ENCODE data around the gene PSMC3IP. TPM values are rescaled to one million over a fixed set of nuclear protein-coding genes. Genes with fewer than 3 reads are reported as not detected.

Gene PSMC3IP
- total RNA-seq, 1 experiment from 2014 or later: 25.2 TPM

- Mint-ChIP-seq H3K4me3 (ENCODE audit: unreplicated experiment) (peak overlapping the region; percentile 77), H3K9me3 (ENCODE audit: unreplicated experiment) (no peaks in the 10 kb centered on the region), H3K27ac (ENCODE audit: unreplicated experiment) (peak overlapping the region; percentile 93), H3K4me1 (ENCODE audit: low read depth, unreplicated experiment) (peaks cover 21% of the 10 kb centered on the region), H3K27me3 (ENCODE audit: insufficient read depth, unreplicated experiment) (no peaks in the 10 kb centered on the region), H3K36me3 (ENCODE audit: insufficient read depth, unreplicated experiment) (peaks cover 72% of the 10 kb centered on the region)
- Histone ChIP-seq H3K4me1 (peaks cover 13% of the 10 kb centered on the region), H3K4me3 (ENCODE audit: low read depth, low read length) (peak overlapping the region; percentile 78), H3K36me3 (ENCODE audit: control insufficient read depth, insufficient read depth, low read length) (peaks cover 4% of the 10 kb centered on the region; the same call in 1 of the 2 replicates), H3K27me3 (replicated peaks; ENCODE audit: control insufficient read depth, insufficient read depth, low read length) (no peaks in the 10 kb centered on the region), H3K9me3 (no peaks in the 10 kb centered on the region)
- intact Hi-C loops (cut with micrococcal nuclease; ENCODE audit: unreplicated experiment): no loop called here
- POLR2A ChIA-PET: interaction anchor here (0.6 kb wide), 1 partner anchor 27 kb away, joined by 3 read pairs; the partner anchor contains the start of gene NAGLU
- BruUV-seq (replicated peaks): no TSS peak
- CTCF ChIA-PET: no interaction called here
- no peak for DNase-seq
- TF ChIP-seq, protein P1, sequence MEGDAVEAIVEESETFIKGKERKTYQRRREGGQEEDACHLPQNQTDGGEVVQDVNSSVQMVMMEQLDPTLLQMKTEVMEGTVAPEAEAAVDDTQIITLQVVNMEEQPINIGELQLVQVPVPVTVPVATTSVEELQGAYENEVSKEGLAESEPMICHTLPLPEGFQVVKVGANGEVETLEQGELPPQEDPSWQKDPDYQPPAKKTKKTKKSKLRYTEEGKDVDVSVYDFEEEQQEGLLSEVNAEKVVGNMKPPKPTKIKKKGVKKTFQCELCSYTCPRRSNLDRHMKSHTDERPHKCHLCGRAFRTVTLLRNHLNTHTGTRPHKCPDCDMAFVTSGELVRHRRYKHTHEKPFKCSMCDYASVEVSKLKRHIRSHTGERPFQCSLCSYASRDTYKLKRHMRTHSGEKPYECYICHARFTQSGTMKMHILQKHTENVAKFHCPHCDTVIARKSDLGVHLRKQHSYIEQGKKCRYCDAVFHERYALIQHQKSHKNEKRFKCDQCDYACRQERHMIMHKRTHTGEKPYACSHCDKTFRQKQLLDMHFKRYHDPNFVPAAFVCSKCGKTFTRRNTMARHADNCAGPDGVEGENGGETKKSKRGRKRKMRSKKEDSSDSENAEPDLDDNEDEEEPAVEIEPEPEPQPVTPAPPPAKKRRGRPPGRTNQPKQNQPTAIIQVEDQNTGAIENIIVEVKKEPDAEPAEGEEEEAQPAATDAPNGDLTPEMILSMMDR (IDR thresholded peaks at IDR 0.05; ENCODE audit: insufficient read depth in 1 of 2, low read depth in 1 of 2, low read length in 1 of 2, severe bottlenecking in 1 of 2, unreplicated experiment in 1 of 2): no peak
Measured at GRCh38 chr17:42563143-42563509, 14.4 kb downstream of the PSMC3IP start.

DNA sequence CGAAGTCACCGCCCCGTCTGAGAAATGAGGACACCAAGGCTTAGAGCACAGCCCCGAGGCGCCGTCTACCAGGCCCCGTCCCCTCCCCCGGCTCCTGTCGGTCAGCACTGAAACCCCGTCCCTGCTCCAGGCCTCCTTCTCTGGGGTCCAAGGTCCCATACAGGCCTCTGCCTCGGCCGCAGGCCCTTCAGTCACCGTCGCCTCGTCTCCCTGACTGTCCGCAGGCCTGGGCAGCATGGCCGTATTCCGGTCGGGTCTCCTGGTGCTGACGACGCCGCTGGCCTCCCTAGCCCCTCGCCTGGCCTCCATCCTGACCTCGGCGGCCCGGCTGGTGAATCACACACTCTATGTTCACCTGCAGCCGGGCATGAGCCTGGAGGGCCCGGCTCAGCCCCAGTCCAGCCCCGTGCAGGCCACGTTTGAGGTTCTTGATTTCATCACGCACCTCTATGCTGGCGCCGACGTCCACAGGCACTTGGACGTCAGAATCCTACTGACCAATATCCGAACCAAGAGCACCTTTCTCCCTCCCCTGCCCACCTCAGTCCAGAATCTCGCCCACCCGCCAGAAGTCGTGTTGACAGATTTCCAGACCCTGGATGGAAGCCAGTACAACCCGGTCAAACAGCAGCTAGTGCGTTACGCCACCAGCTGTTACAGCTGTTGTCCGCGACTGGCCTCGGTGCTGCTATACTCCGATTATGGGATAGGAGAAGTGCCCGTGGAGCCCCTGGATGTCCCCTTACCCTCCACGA lies 15.0 kb downstream of the PSMC3IP start:
- H3K27me3 Mint-ChIP-seq (ENCODE audit: insufficient read depth, unreplicated experiment): no peaks in the 10 kb centered on the region
- H3K9me3 ChIP-seq: no peaks in the 10 kb centered on the region
- peak; percentile 62 to 71 for DNase-seq
- peaks cover 13% of the 10 kb centered on the region for H3K4me1 ChIP-seq
- no peaks in the 10 kb centered on the region for H3K27me3 ChIP-seq (replicated peaks; ENCODE audit: control insufficient read depth, insufficient read depth, low read length)
- H3K36me3 ChIP-seq (ENCODE audit: control insufficient read depth, insufficient read depth, low read length): peaks cover 4% of the 10 kb centered on the region; the same call in 1 of the 2 replicates
- H3K4me3 Mint-ChIP-seq (ENCODE audit: unreplicated experiment): peak overlapping the region; percentile 77
- BruUV-seq (replicated peaks): TSS peak; percentile 56
- intact Hi-C loops (cut with micrococcal nuclease; ENCODE audit: unreplicated experiment): loop anchor here (1.0 kb wide), 1 partner anchor 15 kb away; the partner anchor contains the start of gene PSMC3IP
- H3K4me1 Mint-ChIP-seq (ENCODE audit: low read depth, unreplicated experiment): peaks cover 16% of the 10 kb centered on the region
- ChIA-PET CTCF (no interaction called here), POLR2A (interaction anchor here (0.6 to 0.9 kb wide), 2 partner anchors 27 kb away, joined by 3 to 4 read pairs; partner anchors contain the start of gene NAGLU)
- H3K36me3 Mint-ChIP-seq (ENCODE audit: insufficient read depth, unreplicated experiment): peaks cover 68% of the 10 kb centered on the region
- TF ChIP-seq, protein P1 (IDR thresholded peaks at IDR 0.05; ENCODE audit: insufficient read depth in 1 of 2, low read depth in 1 of 2, low read length in 1 of 2, severe bottlenecking in 1 of 2, unreplicated experiment in 1 of 2): no peak
- peak overlapping the region; percentile 78 for H3K4me3 ChIP-seq (ENCODE audit: low read depth, low read length)
- H3K9me3 Mint-ChIP-seq (ENCODE audit: unreplicated experiment): no peaks in the 10 kb centered on the region
- peak overlapping the region; percentile 93 for H3K27ac Mint-ChIP-seq (ENCODE audit: unreplicated experiment)

GRCh38 chr17:42561897-42562387 lies 15.6 kb downstream of the PSMC3IP start, which contains the start of gene COASY:
Gene COASY (plus strand): TSS chr17:42562148. CDS start chr17:42562623, 475 bp downstream.
- peaks cover 62% of the 10 kb centered on the region for H3K36me3 Mint-ChIP-seq (ENCODE audit: insufficient read depth, unreplicated experiment)
- H3K4me3 Mint-ChIP-seq (ENCODE audit: unreplicated experiment): peak within 1 kb of the TSS; percentile 77
- H3K27ac Mint-ChIP-seq (ENCODE audit: unreplicated experiment): peak within 1 kb of the TSS; percentile 93
- ChIA-PET CTCF (no interaction called here), POLR2A (interaction anchor here (0.9 kb wide), 1 partner anchor 26 kb away, joined by 4 read pairs; the partner anchor contains the start of gene NAGLU)
- H3K4me1 ChIP-seq: peaks cover 13% of the 10 kb centered on the region
- no peaks in the 10 kb centered on the region for H3K27me3 Mint-ChIP-seq (ENCODE audit: insufficient read depth, unreplicated experiment)
- DNase-seq: peak; percentile 97 to 99
- TF ChIP-seq, protein P1 (IDR thresholded peaks at IDR 0.05; ENCODE audit: insufficient read depth in 1 of 2, low read depth in 1 of 2, low read length in 1 of 2, severe bottlenecking in 1 of 2, unreplicated experiment in 1 of 2): no peak
- peaks cover 4% of the 10 kb centered on the region; the same call in 1 of the 2 replicates for H3K36me3 ChIP-seq (ENCODE audit: control insufficient read depth, insufficient read depth, low read length)
- H3K9me3 Mint-ChIP-seq (ENCODE audit: unreplicated experiment): no peaks in the 10 kb centered on the region
- BruUV-seq (replicated peaks): no TSS peak
- H3K4me1 Mint-ChIP-seq (ENCODE audit: low read depth, unreplicated experiment): peaks cover 13% of the 10 kb centered on the region
- H3K4me3 ChIP-seq (ENCODE audit: low read depth, low read length): peak within 1 kb of the TSS; percentile 78
- no peaks in the 10 kb centered on the region for H3K27me3 ChIP-seq (replicated peaks; ENCODE audit: control insufficient read depth, insufficient read depth, low read length)
- no peaks in the 10 kb centered on the region for H3K9me3 ChIP-seq
- intact Hi-C loops (cut with micrococcal nuclease; ENCODE audit: unreplicated experiment): loop anchor here (1.0 kb wide), 1 partner anchor 15 kb away; the partner anchor contains the start of gene PSMC3IP
